Ovary (tissue), 3 donors: ENCODE measurements around the gene NAP1L5.

ENCODE experiments used
- CTCF ChIP-seq, 3 donors: fragments of 450-650 bp in 2 of 3; fragments of 200-600 bp in 1 of 3; IDR thresholded peaks; one replicate each; pipeline versions ENCODE4 v1.5.1 to v1.8.0; 2016 to 2022; ENCODE audit warnings: antibody characterized with exemption in 3 of 3, mild to moderate bottlenecking in 1 of 3
- EP300 ChIP-seq: sonication (generic); formaldehyde crosslinking; IDR thresholded peaks from one replicate; pipeline ENCODE4 v1.6.1; 2017; ENCODE audit warnings: antibody characterized with exemption
- POLR2A ChIP-seq: fragments of 450-650 bp; IDR thresholded peaks from one replicate; pipeline ENCODE4 v1.6.1; 2017; ENCODE audit warnings: antibody characterized with exemption, mild to moderate bottlenecking, moderate library complexity
- donor health status: DM: no; HTN: no; CAD: no.

GRCh38 chr4:88728146-88728545 lies 30.5 kb upstream of the NAP1L5 start:
- TF ChIP-seq CTCF (IDR thresholded peaks at IDR 0.05) (no peak), POLR2A (no peak), EP300 (no peak)
